GM13976 (cell line): ENCODE measurements around the gene DAAM1.

Experiments
- DNase-seq: peaks from one replicate; pipeline ENCODE4 v3.0.0; 2012; ENCODE audit warnings: low spot score
- CTCF ChIP-seq: IDR thresholded peaks from 2 replicates; pipeline ENCODE4 v1.5.1; 2012; ENCODE audit warnings: borderline replicate concordance, mild to moderate bottlenecking; ENCODE audit not compliant: insufficient read depth; ENCODE audit errors: extremely low read depth, missing control alignments, control extremely low read depth
- in situ Hi-C: fragments of 300-500 bp; cut with MboI; formaldehyde crosslinking; loops from one replicate; pipeline ENCODE4 v1.12.0; 2022; ENCODE audit warnings: low sequenced_read_pairs, mixed read lengths, inconsistent platforms; ENCODE audit not compliant: unreplicated experiment

The DAAM1 gene

GRCh38 chr14:59344691-59345455 is 156.4 kb downstream of the DAAM1 start:
- DNase-seq, result no peak
- in situ Hi-C loops, result no loop called here
- TF ChIP-seq CTCF, result no peak

GRCh38 chr14:59346329-59346728 is 157.9 kb downstream of the DAAM1 start:
- DNase-seq, result no peak
- TF ChIP-seq CTCF, result no peak
- in situ Hi-C loops, result no loop called here

- TF ChIP-seq CTCF, result no peak
- in situ Hi-C loops, result no loop called here
- DNase-seq, result no peak
Observed at GRCh38 chr14:59346796-59347510, 158.5 kb downstream of the DAAM1 start.

GRCh38 chr14:59347511-59347900 is 159.0 kb downstream of the DAAM1 start:
- DNase-seq, result no peak
- no peak for TF ChIP-seq CTCF
- in situ Hi-C loops, result no loop called here

- in situ Hi-C loops, result no loop called here
- TF ChIP-seq CTCF, result no peak
- no peak for DNase-seq
Observed at GRCh38 chr14:59347915-59348314, 159.4 kb downstream of the DAAM1 start.

GRCh38 chr14:59349258-59349701 is 160.8 kb downstream of the DAAM1 start:
- in situ Hi-C loops, result no loop called here
- DNase-seq, result no peak
- no peak for TF ChIP-seq CTCF

GRCh38 chr14:59352961-59353360 is 164.5 kb downstream of the DAAM1 start:
- in situ Hi-C loops, result no loop called here
- DNase-seq, result no peak

More at GRCh38 chr14:59352961-59353360, 164.5 kb downstream of the DAAM1 start:
- TF ChIP-seq CTCF, result no peak
